Measurements from ENCODE around the gene CCDC12.

DNA sequence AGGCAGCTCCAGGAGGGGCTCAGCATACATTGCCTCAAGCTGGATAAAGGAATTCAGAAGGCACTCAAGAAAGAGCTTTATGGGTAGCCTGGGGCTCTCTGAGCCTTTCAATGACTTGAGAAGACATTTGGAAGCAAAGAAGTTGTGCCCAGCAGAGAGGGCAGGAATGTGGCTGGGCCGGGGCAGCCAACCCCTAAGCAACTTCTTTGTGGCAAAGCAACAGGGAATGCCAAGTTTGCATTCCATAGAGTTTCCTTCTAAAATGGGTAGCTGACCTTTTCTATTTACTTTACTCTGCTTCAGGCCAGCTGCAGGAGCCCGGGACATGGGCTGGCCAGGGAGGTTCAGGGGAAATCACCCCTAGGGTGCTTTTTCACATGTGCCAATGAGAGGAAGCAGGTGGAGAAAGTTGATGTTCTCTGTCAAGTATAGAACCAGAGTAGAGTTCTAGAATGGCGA lies 45.6 kb downstream of the CCDC12 start:
- TF ChIP-seq, protein P1, sequence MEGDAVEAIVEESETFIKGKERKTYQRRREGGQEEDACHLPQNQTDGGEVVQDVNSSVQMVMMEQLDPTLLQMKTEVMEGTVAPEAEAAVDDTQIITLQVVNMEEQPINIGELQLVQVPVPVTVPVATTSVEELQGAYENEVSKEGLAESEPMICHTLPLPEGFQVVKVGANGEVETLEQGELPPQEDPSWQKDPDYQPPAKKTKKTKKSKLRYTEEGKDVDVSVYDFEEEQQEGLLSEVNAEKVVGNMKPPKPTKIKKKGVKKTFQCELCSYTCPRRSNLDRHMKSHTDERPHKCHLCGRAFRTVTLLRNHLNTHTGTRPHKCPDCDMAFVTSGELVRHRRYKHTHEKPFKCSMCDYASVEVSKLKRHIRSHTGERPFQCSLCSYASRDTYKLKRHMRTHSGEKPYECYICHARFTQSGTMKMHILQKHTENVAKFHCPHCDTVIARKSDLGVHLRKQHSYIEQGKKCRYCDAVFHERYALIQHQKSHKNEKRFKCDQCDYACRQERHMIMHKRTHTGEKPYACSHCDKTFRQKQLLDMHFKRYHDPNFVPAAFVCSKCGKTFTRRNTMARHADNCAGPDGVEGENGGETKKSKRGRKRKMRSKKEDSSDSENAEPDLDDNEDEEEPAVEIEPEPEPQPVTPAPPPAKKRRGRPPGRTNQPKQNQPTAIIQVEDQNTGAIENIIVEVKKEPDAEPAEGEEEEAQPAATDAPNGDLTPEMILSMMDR (IDR thresholded peaks at IDR 0.05) = no peak
- TF ChIP-seq ZFX (IDR thresholded peaks at IDR 0.05; ENCODE audit: borderline replicate concordance) = no peak
